A673 (cell line): ENCODE data around the gene GLOD5. TPM values are rescaled to one million over a fixed set of nuclear protein-coding genes. Genes with fewer than 3 reads are reported as not detected.

Experiments used
- BruUV-seq: library from RNA; stranded (reverse); fragments of 400-500 nt; replicated peaks from 2 replicates; lab custom pipeline; 2021; lab: Mats Ljungman, UMichigan
- CTCF ChIA-PET: fragments of 300-600 bp; sonication (Branson Sonifier 250); formaldehyde crosslinking; loops from one replicate; lab custom pipeline; 2022; ENCODE audit warnings: antibody characterized with exemption; lab: Charles Lee
- POLR2A ChIA-PET: fragments of 300-600 bp; sonication (Branson Sonifier 250); formaldehyde crosslinking; loops from one replicate; lab custom pipeline; 2022; ENCODE audit warnings: antibody characterized with exemption; ENCODE audit not compliant: low non-redundant PET; lab: Charles Lee
- DNase-seq: peaks from one replicate; pipeline ENCODE4 v3.0.0-alpha.2; 2015; ENCODE audit warnings: low spot score
- H3K27ac ChIP-seq: fragments of 200-600 bp; sonication (generic); 2 replicates; pipeline ENCODE4 v1.5.1; 2016; ENCODE audit warnings: mixed run types, low read depth, mild to moderate bottlenecking, mixed read lengths, antibody characterized with exemption, low read length; ENCODE audit not compliant: poor library complexity, severe bottlenecking
- H3K27me3 ChIP-seq: fragments of 200-600 bp; sonication (generic); replicated peaks from 2 replicates; pipeline ENCODE4 v1.6.1; 2017; ENCODE audit warnings: mixed run types, low read depth, mild to moderate bottlenecking, mixed read lengths, antibody characterized with exemption, low read length; ENCODE audit not compliant: insufficient read depth, poor library complexity
- H3K36me3 ChIP-seq: fragments of 200-600 bp; sonication (generic); 2 replicates; pipeline ENCODE4 v1.6.1; 2016; ENCODE audit warnings: mixed run types, mild to moderate bottlenecking, mixed read lengths, antibody characterized with exemption, low read length; ENCODE audit not compliant: insufficient read depth, poor library complexity, severe bottlenecking
- H3K4me1 ChIP-seq: fragments of 200-600 bp; sonication (generic); 2 replicates; pipeline ENCODE4 v1.6.1; 2017; ENCODE audit warnings: mixed run types, mild to moderate bottlenecking, mixed read lengths, antibody characterized with exemption, low read length; ENCODE audit not compliant: insufficient read depth, poor library complexity, severe bottlenecking
- H3K4me3 ChIP-seq: fragments of 200-600 bp; sonication (generic); 2 replicates; pipeline ENCODE4 v1.5.1; 2016; ENCODE audit warnings: low read depth, mixed run types, mild to moderate bottlenecking, mixed read lengths, low read length; ENCODE audit not compliant: poor library complexity, severe bottlenecking
- H3K9me3 ChIP-seq: fragments of 200-600 bp; sonication (generic); 2 replicates; pipeline ENCODE4 v1.6.1; 2016; ENCODE audit warnings: mixed run types, low read depth, mild to moderate bottlenecking, mixed read lengths, antibody characterized with exemption, low read length; ENCODE audit not compliant: poor library complexity, severe bottlenecking
- CTCF ChIP-seq: fragments of 300-800, 200-600 bp; sonication (generic); conservative IDR thresholded peaks from 2 replicates; pipeline ENCODE4 v1.5.1; 2017; ENCODE audit warnings: low read depth, mild to moderate bottlenecking, antibody characterized with exemption, low read length, moderate library complexity, mixed read lengths
- EZH2 ChIP-seq: fragments of 200-600 bp; sonication (generic); IDR thresholded peaks from 2 replicates; pipeline ENCODE4 v1.6.1; 2017; ENCODE audit warnings: borderline replicate concordance, low read depth, mild to moderate bottlenecking, mixed read lengths, antibody characterized with exemption, low read length; ENCODE audit not compliant: poor library complexity, severe bottlenecking
- intact Hi-C: fragments of 100-400 bp; cut with micrococcal nuclease; formaldehyde crosslinking; loops from one replicate; pipeline ENCODE4 v1.10.0; 2022; ENCODE audit not compliant: unreplicated experiment
- total RNA-seq: library from RNA; stranded (reverse); gene quantifications from 2 replicates; pipeline ENCODE4 v1.2.3, GENCODE V29; 2021

GLOD5 gene
- total RNA-seq, 1 experiment from 2014 or later: not detected

DNA sequence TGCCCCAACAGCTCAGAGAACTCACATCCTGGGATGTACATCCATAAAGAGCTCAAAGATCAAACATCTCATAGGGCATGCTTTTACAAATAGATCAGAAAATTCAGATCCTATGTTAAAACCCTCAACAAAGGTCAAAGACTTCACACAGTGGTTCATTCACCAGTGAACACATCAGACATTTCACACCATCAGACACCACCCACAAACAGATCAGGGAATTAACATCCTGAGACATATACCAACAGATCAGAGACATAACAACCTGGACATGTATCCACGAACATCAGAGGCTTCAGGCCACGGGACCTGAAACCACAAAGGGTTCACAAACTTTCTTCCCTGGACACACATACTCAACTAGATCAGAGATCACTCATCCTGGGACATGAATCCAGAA is 41.6 kb upstream of the GLOD5 start:
- no peaks in the 10 kb centered on the region for H3K36me3 ChIP-seq
- TF ChIP-seq EZH2 (no peak), CTCF (no peak)
- no peak overlapping the region for H3K27ac ChIP-seq
- no peak for DNase-seq
- BruUV-seq: no TSS peak
- no peaks in the 10 kb centered on the region for H3K27me3 ChIP-seq
- CTCF ChIA-PET: no interaction called here
- intact Hi-C loops: no loop called here
- H3K4me3 ChIP-seq: no peak overlapping the region
- POLR2A ChIA-PET: no interaction called here
- H3K9me3 ChIP-seq: no peaks in the 10 kb centered on the region
- no peaks in the 10 kb centered on the region for H3K4me1 ChIP-seq

DNA sequence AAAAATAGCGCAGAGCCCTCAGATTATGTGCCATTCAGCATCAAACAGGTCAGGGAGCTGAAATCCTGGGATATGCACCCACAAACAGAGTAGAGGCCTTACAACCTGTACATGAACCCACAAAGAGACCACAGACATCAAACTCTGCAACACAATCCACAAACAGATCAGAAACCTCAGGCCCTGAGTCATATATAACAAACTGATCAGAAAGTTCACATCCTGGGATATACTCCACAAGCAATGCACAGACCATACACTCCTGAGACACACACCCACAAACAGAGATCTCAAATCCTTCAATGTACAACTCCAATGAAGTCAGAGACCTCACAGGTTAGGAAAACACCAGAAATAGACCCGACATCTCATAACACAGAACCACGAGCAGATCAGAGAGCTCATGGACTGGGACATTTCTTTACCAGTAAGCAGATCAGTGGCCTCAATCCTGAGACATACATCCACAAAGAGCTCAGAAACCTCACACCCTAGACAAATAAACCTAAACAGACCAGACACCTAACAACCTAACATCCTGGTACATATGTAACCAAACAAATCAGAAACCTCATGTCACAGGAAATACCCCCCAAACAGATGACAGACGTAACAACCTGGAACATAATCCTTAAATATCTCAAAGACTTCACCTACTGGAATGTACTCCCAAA is 40.8 kb upstream of the GLOD5 start:
- intact Hi-C loops: no loop called here
- BruUV-seq: no TSS peak
- H3K4me3 ChIP-seq: no peak overlapping the region
- no peaks in the 10 kb centered on the region for H3K9me3 ChIP-seq
- ChIA-PET CTCF (no interaction called here), POLR2A (no interaction called here)
- no peak for TF ChIP-seq EZH2
- no peaks in the 10 kb centered on the region for H3K36me3 ChIP-seq
- no peaks in the 10 kb centered on the region for H3K4me1 ChIP-seq
- H3K27me3 ChIP-seq: no peaks in the 10 kb centered on the region
- no peak for DNase-seq
- no peak overlapping the region for H3K27ac ChIP-seq

DNA sequence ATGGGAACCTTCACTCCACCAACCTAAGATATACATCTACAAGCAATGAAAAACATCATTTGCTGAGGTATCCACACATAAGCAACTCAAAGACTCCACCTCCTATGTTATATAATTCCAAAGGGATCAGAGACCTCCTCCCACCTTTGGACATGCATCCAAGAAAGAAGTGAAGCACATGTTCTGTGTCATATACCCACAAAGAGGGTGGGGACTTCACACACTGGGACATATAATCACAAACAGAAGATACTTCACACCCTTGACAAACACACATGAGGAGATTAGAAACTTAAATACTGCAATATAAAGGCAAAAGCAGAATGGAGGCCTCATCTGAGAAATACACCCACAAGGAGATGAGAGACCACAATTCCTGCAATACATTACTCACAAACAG is 39.6 kb upstream of the GLOD5 start:
- no peaks in the 10 kb centered on the region for H3K36me3 ChIP-seq
- CTCF ChIA-PET: no interaction called here
- no peaks in the 10 kb centered on the region for H3K4me1 ChIP-seq
- H3K27me3 ChIP-seq: no peaks in the 10 kb centered on the region
- no peak overlapping the region for H3K4me3 ChIP-seq
- intact Hi-C loops: no loop called here
- POLR2A ChIA-PET: no interaction called here
- no peak overlapping the region for H3K27ac ChIP-seq
- no TSS peak for BruUV-seq
- H3K9me3 ChIP-seq: no peaks in the 10 kb centered on the region
- TF ChIP-seq CTCF: no peak
- no peak for TF ChIP-seq EZH2
- no peak for DNase-seq

DNA sequence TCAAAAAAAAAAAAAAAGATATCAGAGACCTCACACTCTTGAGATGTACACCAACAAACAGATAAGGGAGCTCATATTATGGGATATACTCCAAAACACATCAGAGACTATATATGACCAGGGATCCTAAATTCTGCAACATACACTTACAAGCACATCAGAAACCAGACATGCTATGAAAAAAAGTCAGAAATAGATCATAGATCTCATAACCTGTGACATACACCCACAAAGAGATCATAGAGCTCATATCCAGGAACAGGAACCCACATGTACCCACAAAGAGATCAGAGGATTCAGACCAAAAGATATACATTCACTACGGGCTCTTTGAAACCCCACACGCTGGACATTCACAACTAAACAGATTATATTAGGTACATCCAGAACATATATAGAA is 35.0 kb upstream of the GLOD5 start:
- Histone ChIP-seq H3K4me1 (no peaks in the 10 kb centered on the region), H3K9me3 (no peaks in the 10 kb centered on the region), H3K27ac (no peak overlapping the region), H3K36me3 (no peaks in the 10 kb centered on the region), H3K4me3 (no peak overlapping the region), H3K27me3 (no peaks in the 10 kb centered on the region)
- CTCF ChIA-PET: no interaction called here
- intact Hi-C loops: no loop called here
- TF ChIP-seq EZH2: no peak
- no peak for TF ChIP-seq CTCF
- POLR2A ChIA-PET: no interaction called here
- BruUV-seq: no TSS peak
- DNase-seq: no peak
